Liver (tissue), 3 donors: ENCODE measurements around the gene ACSL3.

ENCODE experiments used
- CTCF ChIP-seq: fragments of 150-350 bp; IDR thresholded peaks from 2 replicates; pipeline ENCODE4 v1.5.1; 2017; ENCODE audit warnings: improper control_type of control experiment, low read depth, low read length; ENCODE audit not compliant: missing input control
- SP1 ChIP-seq: IDR thresholded peaks from 2 replicates; pipeline ENCODE4 v1.6.1; 2018; ENCODE audit warnings: antibody characterized with exemption, mild to moderate bottlenecking
- TF ChIP-seq, protein P1 (sequence below): IDR thresholded peaks from 2 replicates; pipeline ENCODE4 v1.6.1; 2016; ENCODE audit warnings: antibody characterized with exemption
- TF ChIP-seq, protein P2 (sequence below): IDR thresholded peaks from 2 replicates; pipeline ENCODE4 v1.6.1; 2016; ENCODE audit warnings: antibody characterized with exemption
- donor health status: healthy.
- donor health status: healthy.

GRCh38 chr2:222837643-222838056, 23.2 kb upstream of the ACSL3 start:
- TF ChIP-seq SP1 (no peak), CTCF (no peak)
- TF ChIP-seq, protein P1, sequence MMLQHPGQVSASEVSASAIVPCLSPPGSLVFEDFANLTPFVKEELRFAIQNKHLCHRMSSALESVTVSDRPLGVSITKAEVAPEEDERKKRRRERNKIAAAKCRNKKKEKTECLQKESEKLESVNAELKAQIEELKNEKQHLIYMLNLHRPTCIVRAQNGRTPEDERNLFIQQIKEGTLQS, result no peak
- TF ChIP-seq, protein P2, sequence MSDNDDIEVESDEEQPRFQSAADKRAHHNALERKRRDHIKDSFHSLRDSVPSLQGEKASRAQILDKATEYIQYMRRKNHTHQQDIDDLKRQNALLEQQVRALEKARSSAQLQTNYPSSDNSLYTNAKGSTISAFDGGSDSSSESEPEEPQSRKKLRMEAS, result no peak
